Testis (tissue), 3 donors: Measurements from ENCODE around the gene ACVRL1. TPM values are rescaled to one million over a fixed set of nuclear protein-coding genes. Genes with fewer than 3 reads are reported as not detected.

Source experiments
- DNase-seq: peaks from one replicate; pipeline ENCODE4 v3.0.0-alpha.2; 2019
- H3K27ac ChIP-seq, 2 donors: fragments of 200-600 bp; sonication (generic); one replicate each; pipeline ENCODE4 v1.5.1; 2019
- H3K27me3 ChIP-seq: fragments of 200-600 bp; sonication (generic); one replicate; pipeline ENCODE4 v1.5.1; 2019
- H3K36me3 ChIP-seq: fragments of 200-600 bp; sonication (generic); one replicate; pipeline ENCODE4 v1.5.1; 2017; ENCODE audit warnings: low read depth; ENCODE audit errors: missing control alignments
- H3K4me1 ChIP-seq: fragments of 200-600 bp; sonication (generic); one replicate; pipeline ENCODE4 v1.5.1; 2019
- H3K4me3 ChIP-seq, 2 donors: fragments of 200-600 bp; sonication (generic); one replicate each; pipeline ENCODE4 v1.5.1; 2017 to 2019
- H3K9me3 ChIP-seq: fragments of 200-600 bp; sonication (generic); one replicate; pipeline ENCODE4 v1.5.1; 2017
- POLR2A ChIP-seq: fragments of 450-650 bp; IDR thresholded peaks from one replicate; pipeline ENCODE4 v1.6.1; 2017; ENCODE audit warnings: antibody characterized with exemption, mild to moderate bottlenecking, moderate library complexity
- WGBS, 2 donors: methylation state at CpG; one replicate each; pipeline ENCODE4 v1.1.5; 2018; 5-methylcytosine and 5-hydroxymethylcytosine counted together
- intact Hi-C: fragments of 100-400 bp; cut with DNase I; formaldehyde crosslinking; loops from one replicate; pipeline ENCODE4 v1.15.1; 2023; ENCODE audit warnings: low total_unique reads
- polyA plus RNA-seq: library from polyadenylated mRNA; stranded (reverse); fragments of 350-450 nt; fragmentation: Illumina TruSeq; extraction: RNeasy Lipid Tissue Mini Kit (QIAGEN cat#74804); gene quantifications from one replicate; pipeline ENCODE4 v1.2.3, GENCODE V29; 2014; ENCODE audit warnings: low read depth, low replicate concordance; ENCODE audit not compliant: insufficient read depth
- total RNA-seq, 2 donors: library from RNA; depleted of rRNA; stranded (reverse); fragments of >200 nt; gene quantifications; one replicate each; pipeline ENCODE4 v1.2.3, GENCODE V29; 2016
- TF ChIP-seq, protein P1 (sequence below), 3 experiments: fragments of 450-650 bp in 2 of 3; fragments of 200-600 bp in 1 of 3; sonication (generic) in 1 of 3; IDR thresholded peaks; one replicate each; pipeline ENCODE4 v1.5.1; 2016 to 2019; ENCODE audit warnings: antibody characterized with exemption in 3 of 3, mild to moderate bottlenecking in 2 of 3, moderate library complexity in 1 of 3

The ACVRL1 gene
- total and polyA plus RNA-seq, 3 donors from 2014 or later: 9.1 to 9.9 (median 9.5) TPM

- 53 to 61% methylated on average over 3 of the region's 3 CpGs for WGBS, 2 donors
- H3K36me3 ChIP-seq: no peaks in the 10 kb centered on the region
- TF ChIP-seq, protein P1, sequence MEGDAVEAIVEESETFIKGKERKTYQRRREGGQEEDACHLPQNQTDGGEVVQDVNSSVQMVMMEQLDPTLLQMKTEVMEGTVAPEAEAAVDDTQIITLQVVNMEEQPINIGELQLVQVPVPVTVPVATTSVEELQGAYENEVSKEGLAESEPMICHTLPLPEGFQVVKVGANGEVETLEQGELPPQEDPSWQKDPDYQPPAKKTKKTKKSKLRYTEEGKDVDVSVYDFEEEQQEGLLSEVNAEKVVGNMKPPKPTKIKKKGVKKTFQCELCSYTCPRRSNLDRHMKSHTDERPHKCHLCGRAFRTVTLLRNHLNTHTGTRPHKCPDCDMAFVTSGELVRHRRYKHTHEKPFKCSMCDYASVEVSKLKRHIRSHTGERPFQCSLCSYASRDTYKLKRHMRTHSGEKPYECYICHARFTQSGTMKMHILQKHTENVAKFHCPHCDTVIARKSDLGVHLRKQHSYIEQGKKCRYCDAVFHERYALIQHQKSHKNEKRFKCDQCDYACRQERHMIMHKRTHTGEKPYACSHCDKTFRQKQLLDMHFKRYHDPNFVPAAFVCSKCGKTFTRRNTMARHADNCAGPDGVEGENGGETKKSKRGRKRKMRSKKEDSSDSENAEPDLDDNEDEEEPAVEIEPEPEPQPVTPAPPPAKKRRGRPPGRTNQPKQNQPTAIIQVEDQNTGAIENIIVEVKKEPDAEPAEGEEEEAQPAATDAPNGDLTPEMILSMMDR (IDR thresholded peaks at IDR 0.05): no peak
- no peak for TF ChIP-seq POLR2A
- no peaks in the 10 kb centered on the region for H3K27me3 ChIP-seq
- intact Hi-C loops: loop anchor here (10.0 kb wide), 1 partner anchor 185 kb away; no protein-coding TSS in a partner anchor
- peaks cover 5% of the 10 kb centered on the region for H3K4me1 ChIP-seq
- no peak overlapping the region for H3K4me3 ChIP-seq
- H3K27ac ChIP-seq: no peak overlapping the region
- DNase-seq: no peak
- H3K9me3 ChIP-seq: no peaks in the 10 kb centered on the region
Measured at GRCh38 chr12:51869931-51870330, 37.4 kb upstream of the ACVRL1 start.

GRCh38 chr12:51870504-51870903, 36.8 kb upstream of the ACVRL1 start:
- intact Hi-C loops: loop anchor here (10.0 kb wide), 1 partner anchor 186 kb away; no protein-coding TSS in a partner anchor
- Histone ChIP-seq H3K4me1 (peaks cover 5% of the 10 kb centered on the region), H3K4me3 (no peak overlapping the region), H3K27me3 (no peaks in the 10 kb centered on the region), H3K36me3 (no peaks in the 10 kb centered on the region), H3K9me3 (no peaks in the 10 kb centered on the region), H3K27ac (no peak overlapping the region)
- TF ChIP-seq, protein P1 (IDR thresholded peaks at IDR 0.05): no peak
- TF ChIP-seq POLR2A: no peak
- no peak for DNase-seq
- 68 to 74% methylated on average over 4 of the region's 4 CpGs for WGBS, 2 donors

- intact Hi-C loops: loop anchor here (10.0 kb wide), 1 partner anchor 186 kb away; no protein-coding TSS in a partner anchor
- Histone ChIP-seq H3K27ac (no peak overlapping the region), H3K36me3 (no peaks in the 10 kb centered on the region), H3K4me3 (no peak overlapping the region), H3K27me3 (no peaks in the 10 kb centered on the region), H3K9me3 (no peaks in the 10 kb centered on the region), H3K4me1 (peaks cover 5% of the 10 kb centered on the region)
- no peak for TF ChIP-seq POLR2A
- TF ChIP-seq, protein P1 (IDR thresholded peaks at IDR 0.05): no peak
- 67 to 89% methylated on average over 5 to 6 of the region's 6 CpGs for WGBS, 2 donors
- DNase-seq: peak; percentile 41
Measured at GRCh38 chr12:51871126-51871525, 36.2 kb upstream of the ACVRL1 start.

DNA sequence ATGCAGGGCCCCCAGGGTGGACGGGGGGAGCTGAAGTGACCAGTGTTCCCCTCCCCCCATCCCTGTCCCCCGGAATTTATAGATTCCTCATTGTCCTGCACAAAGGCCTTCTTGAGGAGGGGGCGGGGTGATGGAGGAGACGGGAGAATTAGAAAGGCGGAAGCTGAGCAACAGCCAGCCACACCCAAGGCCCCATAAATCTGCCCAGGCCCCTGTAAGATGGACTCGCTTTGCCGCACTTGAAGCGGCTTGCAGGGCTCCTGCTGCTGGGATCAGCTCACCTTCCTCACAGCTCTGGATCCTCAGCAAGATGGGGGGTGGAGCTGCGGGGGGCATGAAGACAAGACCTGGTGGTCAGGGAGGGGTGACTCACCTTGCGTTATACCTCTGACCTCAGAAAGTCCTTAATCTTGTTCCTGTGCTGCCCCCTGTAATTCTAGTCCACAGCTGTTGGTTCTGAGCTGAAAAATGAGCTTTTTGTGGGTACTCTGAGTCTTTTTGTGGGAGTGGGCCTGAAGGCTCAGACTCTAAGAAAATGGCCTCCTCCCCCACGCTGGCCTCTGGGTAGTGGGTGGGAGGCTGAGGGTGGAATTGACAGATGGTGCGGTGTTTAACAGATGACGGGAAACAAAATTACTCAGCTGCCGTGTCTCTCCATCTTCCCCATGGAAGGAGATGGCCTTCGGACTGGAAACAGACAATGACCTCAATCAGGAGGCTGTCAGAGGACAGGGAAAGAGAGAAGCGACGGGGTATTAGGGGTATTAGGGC, 35.2 kb upstream of the ACVRL1 start:
- no peak for DNase-seq
- Histone ChIP-seq H3K4me1 (peaks cover 5% of the 10 kb centered on the region), H3K27ac (no peak overlapping the region), H3K9me3 (no peaks in the 10 kb centered on the region), H3K4me3 (no peak overlapping the region), H3K27me3 (no peaks in the 10 kb centered on the region), H3K36me3 (no peaks in the 10 kb centered on the region)
- intact Hi-C loops: loop anchor here (10.0 kb wide), 1 partner anchor 187 kb away; no protein-coding TSS in a partner anchor
- WGBS, 2 donors: 81 to 83% methylated on average over 16 to 17 of the region's 17 CpGs
- TF ChIP-seq POLR2A: no peak
- TF ChIP-seq, protein P1 (IDR thresholded peaks at IDR 0.05): no peak

GRCh38 chr12:51872689-51872981, 34.7 kb upstream of the ACVRL1 start:
- H3K27me3 ChIP-seq: no peaks in the 10 kb centered on the region
- H3K27ac ChIP-seq: no peak overlapping the region
- no peak for DNase-seq
- H3K4me3 ChIP-seq: no peak overlapping the region
- peaks cover 5% of the 10 kb centered on the region for H3K4me1 ChIP-seq
- no peaks in the 10 kb centered on the region for H3K36me3 ChIP-seq
- WGBS, 2 donors: 91 to 94% methylated on average over 3 of the region's 3 CpGs
- TF ChIP-seq, protein P1 (IDR thresholded peaks at IDR 0.05): no peak
- TF ChIP-seq POLR2A: no peak
- intact Hi-C loops: loop anchor here (10.0 kb wide), 1 partner anchor 188 kb away; no protein-coding TSS in a partner anchor
- no peaks in the 10 kb centered on the region for H3K9me3 ChIP-seq
